ENCODE results near the gene CTDSP2.

Gene CTDSP2

GRCh38 chr12:57817261-57817989 lies 29.1 kb downstream of the CTDSP2 start:
- Histone ChIP-seq H4K5ac (ENCODE audit: low read length) (no peak overlapping the region), H3K18ac (ENCODE audit: low read length) (no peak overlapping the region), H3K23ac (ENCODE audit: low read length) (no peak overlapping the region), H2BK15ac (replicated peaks; ENCODE audit: low read depth) (no peak overlapping the region), H2AK5ac (ENCODE audit: low read length) (no peak overlapping the region), H3K4me1 (ENCODE audit: control insufficient read depth, low read depth, low read length) (no peaks in the 10 kb centered on the region), H3K36me3 (ENCODE audit: control insufficient read depth, insufficient read depth, low read length) (no peaks in the 10 kb centered on the region), H3K27me3 (ENCODE audit: insufficient read depth, low read length, poor library complexity) (no peaks in the 10 kb centered on the region), H3K4me3 (ENCODE audit: low read length) (no peak overlapping the region), H3K4ac (ENCODE audit: low read depth, low read length) (no peak overlapping the region), H3K56ac (ENCODE audit: low read length) (no peak overlapping the region), H2BK120ac (ENCODE audit: low read depth, low read length) (no peak overlapping the region), H3K27ac (ENCODE audit: low read depth, low read length) (no peak overlapping the region), H3K4me2 (ENCODE audit: low read length) (no peak overlapping the region), H3K79me2 (ENCODE audit: control insufficient read depth, insufficient read depth, low read length) (no peaks in the 10 kb centered on the region), H2BK5ac (ENCODE audit: low read length) (no peak overlapping the region), H3K9ac (ENCODE audit: low read length) (no peak overlapping the region), H3K79me1 (ENCODE audit: low read length) (no peaks in the 10 kb centered on the region), H4K8ac (ENCODE audit: low read depth, low read length) (no peak overlapping the region)
- no peak for DNase-seq
- WGBS (ENCODE audit: extremely low coverage, insufficient coverage, low lambda C conversion rate), result no CpG with 5 or more reads among the region's 8 CpGs

GRCh38 chr12:57816855-57817151 lies 29.7 kb downstream of the CTDSP2 start:
- Histone ChIP-seq H3K4me1 (ENCODE audit: control insufficient read depth, low read depth, low read length) (no peaks in the 10 kb centered on the region), H3K27me3 (ENCODE audit: insufficient read depth, low read length, poor library complexity) (no peaks in the 10 kb centered on the region), H3K79me1 (ENCODE audit: low read length) (no peaks in the 10 kb centered on the region), H2BK120ac (ENCODE audit: low read depth, low read length) (no peak overlapping the region), H3K4me2 (ENCODE audit: low read length) (no peak overlapping the region), H3K4ac (ENCODE audit: low read depth, low read length) (no peak overlapping the region), H4K5ac (ENCODE audit: low read length) (no peak overlapping the region), H3K79me2 (ENCODE audit: control insufficient read depth, insufficient read depth, low read length) (no peaks in the 10 kb centered on the region), H2AK5ac (ENCODE audit: low read length) (no peak overlapping the region), H3K27ac (ENCODE audit: low read depth, low read length) (no peak overlapping the region), H2BK15ac (replicated peaks; ENCODE audit: low read depth) (no peak overlapping the region), H3K56ac (ENCODE audit: low read length) (no peak overlapping the region), H2BK5ac (ENCODE audit: low read length) (no peak overlapping the region), H3K36me3 (ENCODE audit: control insufficient read depth, insufficient read depth, low read length) (no peaks in the 10 kb centered on the region), H3K9ac (ENCODE audit: low read length) (no peak overlapping the region), H4K8ac (ENCODE audit: low read depth, low read length) (no peak overlapping the region), H3K4me3 (ENCODE audit: low read length) (no peak overlapping the region), H3K18ac (ENCODE audit: low read length) (no peak overlapping the region), H3K23ac (ENCODE audit: low read length) (no peak overlapping the region)
- no peak for DNase-seq
- no CpG with 5 or more reads among the region's 5 CpGs for WGBS (ENCODE audit: extremely low coverage, insufficient coverage, low lambda C conversion rate)

- Histone ChIP-seq H3K27ac (ENCODE audit: low read depth, low read length) (no peak overlapping the region), H3K4me1 (ENCODE audit: control insufficient read depth, low read depth, low read length) (no peaks in the 10 kb centered on the region), H3K4me2 (ENCODE audit: low read length) (no peak overlapping the region), H3K79me2 (ENCODE audit: control insufficient read depth, insufficient read depth, low read length) (no peaks in the 10 kb centered on the region), H3K9ac (ENCODE audit: low read length) (no peak overlapping the region), H2BK15ac (replicated peaks; ENCODE audit: low read depth) (no peak overlapping the region), H3K56ac (ENCODE audit: low read length) (no peak overlapping the region), H2BK120ac (ENCODE audit: low read depth, low read length) (no peak overlapping the region), H3K79me1 (ENCODE audit: low read length) (no peaks in the 10 kb centered on the region), H2AK5ac (ENCODE audit: low read length) (no peak overlapping the region), H3K4me3 (ENCODE audit: low read length) (no peak overlapping the region), H2BK5ac (ENCODE audit: low read length) (no peak overlapping the region), H3K23ac (ENCODE audit: low read length) (no peak overlapping the region), H4K5ac (ENCODE audit: low read length) (no peak overlapping the region), H3K27me3 (ENCODE audit: insufficient read depth, low read length, poor library complexity) (no peaks in the 10 kb centered on the region), H3K18ac (ENCODE audit: low read length) (no peak overlapping the region), H4K8ac (ENCODE audit: low read depth, low read length) (no peak overlapping the region), H3K4ac (ENCODE audit: low read depth, low read length) (no peak overlapping the region), H3K36me3 (ENCODE audit: control insufficient read depth, insufficient read depth, low read length) (no peaks in the 10 kb centered on the region)
- DNase-seq, result no peak
- WGBS (ENCODE audit: extremely low coverage, insufficient coverage, low lambda C conversion rate), result no CpG with 5 or more reads among the region's 3 CpGs
Measured at GRCh38 chr12:57816001-57816854, 30.3 kb downstream of the CTDSP2 start.

- H3K36me3 ChIP-seq (ENCODE audit: control insufficient read depth, insufficient read depth, low read length), result no peaks in the 10 kb centered on the region
- no peak overlapping the region for H2BK15ac ChIP-seq (replicated peaks; ENCODE audit: low read depth)
- H4K8ac ChIP-seq (ENCODE audit: low read depth, low read length), result no peak overlapping the region
- no peak overlapping the region for H3K23ac ChIP-seq (ENCODE audit: low read length)
- no peak overlapping the region for H2BK5ac ChIP-seq (ENCODE audit: low read length)
- H3K4me3 ChIP-seq (ENCODE audit: low read length), result no peak overlapping the region
- no peak overlapping the region for H2BK120ac ChIP-seq (ENCODE audit: low read depth, low read length)
- H2AK5ac ChIP-seq (ENCODE audit: low read length), result no peak overlapping the region
- H3K18ac ChIP-seq (ENCODE audit: low read length), result no peak overlapping the region
- no peaks in the 10 kb centered on the region for H3K79me2 ChIP-seq (ENCODE audit: control insufficient read depth, insufficient read depth, low read length)
- H4K5ac ChIP-seq (ENCODE audit: low read length), result no peak overlapping the region
- no peak overlapping the region for H3K9ac ChIP-seq (ENCODE audit: low read length)
- no peaks in the 10 kb centered on the region for H3K79me1 ChIP-seq (ENCODE audit: low read length)
- no peaks in the 10 kb centered on the region for H3K4me1 ChIP-seq (ENCODE audit: control insufficient read depth, low read depth, low read length)
- peak; percentile 83 for DNase-seq
- WGBS (ENCODE audit: extremely low coverage, insufficient coverage, low lambda C conversion rate), result no CpG with 5 or more reads among the region's 13 CpGs
- no peak overlapping the region for H3K4ac ChIP-seq (ENCODE audit: low read depth, low read length)
- no peaks in the 10 kb centered on the region for H3K27me3 ChIP-seq (ENCODE audit: insufficient read depth, low read length, poor library complexity)
- H3K56ac ChIP-seq (ENCODE audit: low read length), result no peak overlapping the region
- H3K4me2 ChIP-seq (ENCODE audit: low read length), result no peak overlapping the region
- H3K27ac ChIP-seq (ENCODE audit: low read depth, low read length), result no peak overlapping the region
Measured at GRCh38 chr12:57815177-57816000, 31.1 kb downstream of the CTDSP2 start.

GRCh38 chr12:57813971-57814772 lies 32.4 kb downstream of the CTDSP2 start:
- Histone ChIP-seq H3K27ac (ENCODE audit: low read depth, low read length) (no peak overlapping the region), H2BK15ac (replicated peaks; ENCODE audit: low read depth) (no peak overlapping the region), H4K8ac (ENCODE audit: low read depth, low read length) (no peak overlapping the region), H3K4me2 (ENCODE audit: low read length) (no peak overlapping the region), H3K4ac (ENCODE audit: low read depth, low read length) (no peak overlapping the region), H2BK5ac (ENCODE audit: low read length) (no peak overlapping the region), H3K56ac (ENCODE audit: low read length) (no peak overlapping the region), H4K5ac (ENCODE audit: low read length) (no peak overlapping the region), H3K79me1 (ENCODE audit: low read length) (no peaks in the 10 kb centered on the region), H3K23ac (ENCODE audit: low read length) (no peak overlapping the region), H3K4me1 (ENCODE audit: control insufficient read depth, low read depth, low read length) (no peaks in the 10 kb centered on the region), H3K9ac (ENCODE audit: low read length) (no peak overlapping the region), H3K18ac (ENCODE audit: low read length) (no peak overlapping the region), H2AK5ac (ENCODE audit: low read length) (no peak overlapping the region), H3K36me3 (ENCODE audit: control insufficient read depth, insufficient read depth, low read length) (no peaks in the 10 kb centered on the region), H2BK120ac (ENCODE audit: low read depth, low read length) (no peak overlapping the region), H3K27me3 (ENCODE audit: insufficient read depth, low read length, poor library complexity) (no peaks in the 10 kb centered on the region), H3K4me3 (ENCODE audit: low read length) (no peak overlapping the region), H3K79me2 (ENCODE audit: control insufficient read depth, insufficient read depth, low read length) (no peaks in the 10 kb centered on the region)
- no CpG with 5 or more reads among the region's 17 CpGs for WGBS (ENCODE audit: extremely low coverage, insufficient coverage, low lambda C conversion rate)
- DNase-seq, result no peak
